SU-DHL-6 (cell line): ENCODE data around the gene EAPP.

ENCODE experiments used
- EZH2phosphoT487 ChIP-seq: fragments of 200-600 bp; sonication (generic), shearing (Covaris generic); conservative IDR thresholded peaks from 2 replicates; pipeline ENCODE4 v1.6.1; 2018; ENCODE audit warnings: mild to moderate bottlenecking, antibody characterized with exemption, low read length, moderate library complexity, mixed read lengths
- TF ChIP-seq, protein P1 (sequence below): fragments of 200-600 bp; sonication (generic); IDR thresholded peaks from one replicate; pipeline ENCODE4 v1.5.1; 2017; ENCODE audit warnings: antibody characterized with exemption, mild to moderate bottlenecking, low read length, moderate library complexity; ENCODE audit not compliant: insufficient read depth, poor library complexity, severe bottlenecking

- TF ChIP-seq, protein P1, sequence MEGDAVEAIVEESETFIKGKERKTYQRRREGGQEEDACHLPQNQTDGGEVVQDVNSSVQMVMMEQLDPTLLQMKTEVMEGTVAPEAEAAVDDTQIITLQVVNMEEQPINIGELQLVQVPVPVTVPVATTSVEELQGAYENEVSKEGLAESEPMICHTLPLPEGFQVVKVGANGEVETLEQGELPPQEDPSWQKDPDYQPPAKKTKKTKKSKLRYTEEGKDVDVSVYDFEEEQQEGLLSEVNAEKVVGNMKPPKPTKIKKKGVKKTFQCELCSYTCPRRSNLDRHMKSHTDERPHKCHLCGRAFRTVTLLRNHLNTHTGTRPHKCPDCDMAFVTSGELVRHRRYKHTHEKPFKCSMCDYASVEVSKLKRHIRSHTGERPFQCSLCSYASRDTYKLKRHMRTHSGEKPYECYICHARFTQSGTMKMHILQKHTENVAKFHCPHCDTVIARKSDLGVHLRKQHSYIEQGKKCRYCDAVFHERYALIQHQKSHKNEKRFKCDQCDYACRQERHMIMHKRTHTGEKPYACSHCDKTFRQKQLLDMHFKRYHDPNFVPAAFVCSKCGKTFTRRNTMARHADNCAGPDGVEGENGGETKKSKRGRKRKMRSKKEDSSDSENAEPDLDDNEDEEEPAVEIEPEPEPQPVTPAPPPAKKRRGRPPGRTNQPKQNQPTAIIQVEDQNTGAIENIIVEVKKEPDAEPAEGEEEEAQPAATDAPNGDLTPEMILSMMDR: no peak
- no peak for TF ChIP-seq EZH2phosphoT487
Measured at GRCh38 chr14:34571771-34572170, 32.3 kb upstream of the EAPP start.
